A549 (cell line): Measurements from ENCODE around the gene DHX35. TPM values are rescaled to one million over a fixed set of nuclear protein-coding genes. Genes with fewer than 3 reads are reported as not detected.

Experiments
- polyA plus RNA-seq, 4 experiments: library from polyadenylated mRNA; depleted of rRNA in 3 of 4; stranded (reverse); fragments of >200 nt; fragmentation: RNase III in 1 of 4; extraction: RNeasy Plus Mini Kit Qiagen cat#74134 plus additional on column Dnase treatment in 1 of 4; gene quantifications; 2 replicates in 3 of 4; 3 replicates in 1 of 4; pipeline ENCODE4 v1.2.3, GENCODE V29; 2011 to 2017
- small RNA-seq, 6 experiments: library from RNA; depleted of rRNA; stranded (forward); fragments of <200 nt; gene quantifications; one replicate each; pipeline ENCODE3, GENCODE V24; 2012

Gene DHX35
- polyA plus RNA-seq, 2 of the 4 experiments (the other 2 are of a cell fraction), result 7.7 to 13.8 TPM

Small RNA genes within 50 kb of the gene (small RNA-seq; reads per million reads assigned to genes)
- gene AL023803.1, result 0 to 6.0 (median 1.2) reads per million in 6 experiments

Other genes with a start within 250 kb of the DHX35 start
- gene SLC32A1, start 237.9 kb upstream of the DHX35 start, polyA plus RNA-seq (2011; rRNA removed), result not detected in 2 replicates
- gene SLC32A1, start 237.9 kb upstream of the DHX35 start, polyA plus RNA-seq (2017; fragmentation: RNase III; extraction: RNeasy Plus Mini Kit Qiagen cat#74134 plus additional on column Dnase treatment), result not detected in 3 replicates
- 11.9 and 13.4 TPM in 2 replicates for gene ACTR5, start 213.9 kb upstream of the DHX35 start, polyA plus RNA-seq (2011; rRNA removed)
- gene ACTR5, start 213.9 kb upstream of the DHX35 start, polyA plus RNA-seq (2017; fragmentation: RNase III; extraction: RNeasy Plus Mini Kit Qiagen cat#74134 plus additional on column Dnase treatment), result 7.7 to 9.3 TPM (median 8.8 TPM) in 3 replicates
- 0.17 and 0.28 TPM in 2 replicates for gene PPP1R16B, start 156.6 kb upstream of the DHX35 start, polyA plus RNA-seq (2011; rRNA removed)
- gene PPP1R16B, start 156.6 kb upstream of the DHX35 start, polyA plus RNA-seq (2017; fragmentation: RNase III; extraction: RNeasy Plus Mini Kit Qiagen cat#74134 plus additional on column Dnase treatment), result 0.14 to 0.31 TPM (median 0.29 TPM) in 3 replicates
- 53.5 and 57.1 TPM in 2 replicates for gene FAM83D, start 35.9 kb upstream of the DHX35 start, polyA plus RNA-seq (2011; rRNA removed)
- gene FAM83D, start 35.9 kb upstream of the DHX35 start, polyA plus RNA-seq (2017; fragmentation: RNase III; extraction: RNeasy Plus Mini Kit Qiagen cat#74134 plus additional on column Dnase treatment), result 53.4 to 59.5 TPM (median 58.3 TPM) in 3 replicates